AG10803 (cell line): ENCODE results near the gene HES7.
"Not testable (repeated sequence)": the region's sequence is repeated elsewhere in the genome, so short reads cannot be mapped to it uniquely, and the experiment has no call there.

Source experiments
- DNase-seq: peaks from one replicate; pipeline ENCODE4 v3.0.0; 2010; ENCODE audit warnings: low read depth
- H3K4me3 ChIP-seq: 2 replicates; pipeline ENCODE4 v1.5.1; 2011; ENCODE audit warnings: mild to moderate bottlenecking, low read length, control low read depth
- CTCF ChIP-seq: conservative IDR thresholded peaks from 2 replicates; pipeline ENCODE4 v1.5.1; 2011; ENCODE audit warnings: mild to moderate bottlenecking, low read length, control low read depth, inconsistent platforms

HES7 gene

GRCh38 chr17:8110456-8110804, 13.5 kb downstream of the HES7 start:
- no peak for TF ChIP-seq CTCF
- no peak for DNase-seq
- H3K4me3 ChIP-seq, result no peak overlapping the region

GRCh38 chr17:8109661-8110455, 14.0 kb downstream of the HES7 start:
- H3K4me3 ChIP-seq, result no peak overlapping the region
- peak; percentile 56 for TF ChIP-seq CTCF
- DNase-seq, result no peak

GRCh38 chr17:8108972-8109660, 14.8 kb downstream of the HES7 start:
- no peak overlapping the region for H3K4me3 ChIP-seq

GRCh38 chr17:8106980-8107379, 16.9 kb downstream of the HES7 start:
- H3K4me3 ChIP-seq, DNase-seq: not testable (repeated sequence)

More at GRCh38 chr17:8108972-8109660, 14.8 kb downstream of the HES7 start:
- TF ChIP-seq CTCF, result no peak
- no peak for DNase-seq

GRCh38 chr17:8105957-8106398, 17.9 kb downstream of the HES7 start:
- peak; percentile 27 for DNase-seq
- no peak for TF ChIP-seq CTCF
- H3K4me3 ChIP-seq, result no peak overlapping the region

GRCh38 chr17:8104911-8105310, 19.0 kb downstream of the HES7 start:
- DNase-seq, result no peak
- no peak for TF ChIP-seq CTCF
- no peak overlapping the region for H3K4me3 ChIP-seq

GRCh38 chr17:8103549-8103948, 20.4 kb downstream of the HES7 start:
- no peak for TF ChIP-seq CTCF
- H3K4me3 ChIP-seq, result no peak overlapping the region
- no peak for DNase-seq
